CD4-positive, alpha-beta T cell treated with Interleukin-6 at 100 ng/mL for 8 hours (primary cell): ENCODE data around the gene ZBTB21.
"Not testable (repeated sequence)": the region's sequence is repeated elsewhere in the genome, so short reads cannot be mapped to it uniquely, and the experiment has no call there.

Experiments used
- DNase-seq: peaks from one replicate; pipeline ENCODE4 v3.0.0-alpha.2; 2020; ENCODE audit warnings: mixed read lengths, low spot score

ZBTB21 gene

GRCh38 chr21:41951876-41952567 lies 58.1 kb downstream of the ZBTB21 start:
- no peak for DNase-seq

- no peak for DNase-seq
Measured at GRCh38 chr21:41950941-41951351, 59.2 kb downstream of the ZBTB21 start.

GRCh38 chr21:41949631-41950030 lies 60.5 kb downstream of the ZBTB21 start:
- DNase-seq, result not testable (repeated sequence)

GRCh38 chr21:41948901-41949300 lies 61.3 kb downstream of the ZBTB21 start:
- no peak for DNase-seq

GRCh38 chr21:41948078-41948895 lies 61.9 kb downstream of the ZBTB21 start:
- DNase-seq, result no peak

- DNase-seq, result no peak
Measured at GRCh38 chr21:41945982-41946381, 64.2 kb downstream of the ZBTB21 start.

GRCh38 chr21:41943851-41944250 lies 66.3 kb downstream of the ZBTB21 start:
- DNase-seq, result no peak

GRCh38 chr21:41942457-41942856 lies 67.7 kb downstream of the ZBTB21 start:
- DNase-seq, result no peak

GRCh38 chr21:41941941-41942340 lies 68.2 kb downstream of the ZBTB21 start:
- DNase-seq, result no peak

GRCh38 chr21:41940431-41940830 lies 69.7 kb downstream of the ZBTB21 start:
- DNase-seq, result no peak

- DNase-seq, result no peak
Measured at GRCh38 chr21:41939391-41939790, 70.8 kb downstream of the ZBTB21 start.
